Stimulated activated effector memory CD8-positive, alpha-beta T cell treated with anti-CD3 and anti-CD28 coated beads, Interleukin-12 subunit alpha, Interleukin-12 subunit beta, amount 100 ng/mL, for 72 hours (primary cell): ENCODE measurements around the gene CDK8.

Experiments
- ATAC-seq: fragments of 150-1000 bp; cut with Tn5 transposase; 2 replicates; pipeline ENCODE4 v1.10.0; 2021
- DNase-seq, 2 donors: peaks; one replicate each; pipeline ENCODE4 v3.0.0; 2021 to 2022; ENCODE audit warnings: low spot score in 2 of 2
- H3K27ac Mint-ChIP-seq: one replicate; pipeline ENCODE4 v1.8.0; 2022; ENCODE audit warnings: mild to moderate bottlenecking, mixed read lengths
- H3K36me3 Mint-ChIP-seq: one replicate; pipeline ENCODE4 v1.8.0; 2022; ENCODE audit warnings: mild to moderate bottlenecking, mixed read lengths
- H3K4me1 Mint-ChIP-seq: one replicate; pipeline ENCODE4 v1.8.0; 2022; ENCODE audit warnings: mixed read lengths
- H3K4me3 Mint-ChIP-seq: one replicate; pipeline ENCODE4 v1.8.0; 2022; ENCODE audit warnings: mild to moderate bottlenecking, mixed read lengths
- H3K9me3 Mint-ChIP-seq: one replicate; pipeline ENCODE4 v1.8.0; 2022; ENCODE audit warnings: mixed read lengths

CDK8 gene

DNA sequence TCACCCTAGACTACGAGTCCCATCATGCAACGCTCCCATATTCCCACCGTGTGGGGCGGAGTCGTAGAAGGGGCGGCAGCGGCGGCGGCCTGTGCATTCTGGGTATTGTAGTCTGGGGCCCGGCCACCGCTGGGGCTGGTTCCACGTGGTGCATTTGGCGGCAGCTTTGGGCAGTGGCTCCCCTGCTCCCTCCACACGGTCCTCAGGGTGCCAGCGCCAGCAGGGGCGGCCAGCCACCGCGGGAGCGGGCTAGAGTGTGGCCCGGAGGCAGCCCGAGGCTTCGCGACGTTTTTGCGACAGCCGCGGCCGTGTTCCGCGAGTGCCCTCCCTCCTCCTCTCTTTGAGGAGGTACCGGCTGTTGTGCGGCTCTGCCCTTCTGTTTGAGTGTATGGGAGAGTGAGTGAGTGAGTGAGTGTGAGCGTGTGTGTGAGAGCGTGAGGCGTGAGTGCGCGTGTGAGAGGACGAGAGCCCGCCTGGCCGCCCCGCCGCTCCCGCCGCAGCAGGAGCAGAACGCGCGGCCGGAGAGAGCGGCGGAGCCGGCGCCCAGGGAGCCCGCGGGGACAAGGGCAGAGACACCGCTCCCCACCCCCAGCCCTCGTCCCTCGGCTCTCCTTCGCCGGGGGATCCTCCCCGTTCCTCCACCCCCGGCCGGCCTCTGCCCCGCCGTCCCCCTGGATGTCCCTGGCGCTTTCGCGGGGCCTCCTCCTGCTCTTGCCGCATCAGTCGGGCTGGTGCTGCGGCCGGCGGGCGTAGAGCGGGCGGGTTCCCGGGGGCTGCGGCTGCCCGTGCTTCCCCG is at the start of gene CDK8:
CDK8 (plus strand) TSS at position 343 of the 796 bp plus-strand sequence. CDS start 513 bp downstream, outside the sequence.
- H3K4me1 Mint-ChIP-seq: peaks cover 18% of the 10 kb centered on the region
- H3K9me3 Mint-ChIP-seq: no peaks in the 10 kb centered on the region
- peak within 1 kb of the TSS; percentile 83 for H3K4me3 Mint-ChIP-seq
- DNase-seq: peak; percentile 83 to 93
- H3K36me3 Mint-ChIP-seq: peaks cover 6% of the 10 kb centered on the region
- peak; percentile 93 for ATAC-seq
- peak within 1 kb of the TSS; percentile 90 for H3K27ac Mint-ChIP-seq

DNA sequence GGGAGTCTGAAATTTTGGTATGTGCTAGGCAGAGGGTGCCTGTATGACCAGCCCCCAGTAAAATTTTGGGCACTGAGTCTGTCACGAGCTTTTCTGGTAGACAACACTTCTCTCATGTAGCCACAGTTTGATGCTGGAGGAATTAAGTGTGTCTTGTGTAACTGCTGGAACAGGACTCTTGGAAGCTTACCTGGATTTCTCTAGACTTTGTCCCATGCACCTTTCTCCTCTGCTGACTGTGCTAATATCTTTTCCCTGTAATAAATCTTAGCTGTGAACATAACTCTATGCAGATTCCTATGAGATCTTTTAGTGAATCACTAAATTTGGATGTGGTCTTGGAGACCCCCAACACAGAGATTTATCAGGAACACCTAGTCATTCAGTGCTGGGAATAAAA is 45.6 kb upstream of the CDK8 start:
- DNase-seq: no peak
- no peak overlapping the region for H3K4me3 Mint-ChIP-seq
- ATAC-seq: no peak
- peaks cover 12% of the 10 kb centered on the region for H3K4me1 Mint-ChIP-seq
- no peak overlapping the region for H3K27ac Mint-ChIP-seq
- no peaks in the 10 kb centered on the region for H3K9me3 Mint-ChIP-seq
- H3K36me3 Mint-ChIP-seq: peaks cover 74% of the 10 kb centered on the region

DNA sequence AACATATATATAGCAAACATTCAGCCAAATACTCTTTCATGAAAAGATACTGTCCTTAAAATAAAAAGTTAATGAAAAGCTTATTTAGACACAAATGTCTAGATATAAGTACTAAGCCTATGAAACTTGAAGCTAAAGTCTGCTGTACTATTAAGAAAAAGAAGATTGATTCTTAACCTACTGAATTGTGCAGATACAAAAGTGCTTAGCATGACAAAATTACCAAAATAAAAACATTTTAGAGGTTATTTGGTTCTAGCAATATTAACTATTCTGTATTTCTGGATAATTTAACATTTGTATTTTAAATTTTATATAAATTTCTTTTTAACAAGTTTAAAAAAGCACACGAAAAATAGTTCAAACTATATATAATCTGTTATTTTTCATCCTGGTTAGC is 40.6 kb upstream of the CDK8 start:
- no peak for ATAC-seq
- H3K27ac Mint-ChIP-seq: no peak overlapping the region
- H3K36me3 Mint-ChIP-seq: peaks cover 100% of the 10 kb centered on the region
- no peak overlapping the region for H3K4me3 Mint-ChIP-seq
- H3K4me1 Mint-ChIP-seq: peaks cover 21% of the 10 kb centered on the region
- no peak for DNase-seq
- no peaks in the 10 kb centered on the region for H3K9me3 Mint-ChIP-seq

GRCh38 chr13:26213982-26214381 is 39.9 kb upstream of the CDK8 start:
- Mint-ChIP-seq H3K4me1 (peaks cover 21% of the 10 kb centered on the region), H3K36me3 (peaks cover 100% of the 10 kb centered on the region), H3K4me3 (no peak overlapping the region), H3K27ac (no peak overlapping the region), H3K9me3 (no peaks in the 10 kb centered on the region)
- DNase-seq: no peak
- ATAC-seq: no peak

GRCh38 chr13:26216042-26216441 is 37.9 kb upstream of the CDK8 start:
- Mint-ChIP-seq H3K27ac (no peak overlapping the region), H3K4me1 (peaks cover 36% of the 10 kb centered on the region), H3K9me3 (no peaks in the 10 kb centered on the region), H3K36me3 (peaks cover 95% of the 10 kb centered on the region), H3K4me3 (no peak overlapping the region)
- no peak for ATAC-seq
- DNase-seq: no peak

DNA sequence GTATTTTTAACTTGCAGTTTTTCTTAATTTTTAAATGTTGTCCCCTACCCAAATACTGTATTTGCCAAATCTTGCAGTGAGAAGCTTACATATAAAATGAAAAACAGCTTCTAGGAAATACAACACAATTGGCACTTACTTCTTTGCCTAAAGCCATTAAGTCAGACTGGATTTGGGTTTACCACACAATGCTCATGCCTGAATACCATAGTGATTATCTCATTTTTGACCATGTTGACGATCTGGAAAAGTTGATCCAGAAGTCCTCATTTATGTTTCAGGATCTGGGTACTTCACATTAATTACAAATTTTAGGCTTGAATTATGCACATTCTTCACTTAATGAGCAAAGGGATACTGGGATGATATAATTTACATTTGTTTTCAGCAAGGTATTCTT is 34.2 kb upstream of the CDK8 start:
- ATAC-seq (no peak), DNase-seq (no peak)
- Mint-ChIP-seq H3K36me3 (peaks cover 75% of the 10 kb centered on the region), H3K9me3 (no peaks in the 10 kb centered on the region), H3K4me1 (peaks cover 43% of the 10 kb centered on the region), H3K27ac (peak overlapping the region; percentile 96), H3K4me3 (peak overlapping the region; percentile 91)

GRCh38 chr13:26220575-26220974 is 33.4 kb upstream of the CDK8 start:
- ATAC-seq (no peak), DNase-seq (no peak)
- H3K36me3 Mint-ChIP-seq: peaks cover 66% of the 10 kb centered on the region
- H3K4me1 Mint-ChIP-seq: peaks cover 36% of the 10 kb centered on the region
- peak overlapping the region; percentile 96 for H3K27ac Mint-ChIP-seq
- no peaks in the 10 kb centered on the region for H3K9me3 Mint-ChIP-seq
- H3K4me3 Mint-ChIP-seq: peak overlapping the region; percentile 91

GRCh38 chr13:26221399-26221720 is 32.6 kb upstream of the CDK8 start:
- DNase-seq (no peak), ATAC-seq (peak; percentile 8)
- peaks cover 36% of the 10 kb centered on the region for H3K4me1 Mint-ChIP-seq
- peaks cover 58% of the 10 kb centered on the region for H3K36me3 Mint-ChIP-seq
- peak overlapping the region; percentile 96 for H3K27ac Mint-ChIP-seq
- H3K9me3 Mint-ChIP-seq: no peaks in the 10 kb centered on the region
- peak overlapping the region; percentile 91 for H3K4me3 Mint-ChIP-seq

DNA sequence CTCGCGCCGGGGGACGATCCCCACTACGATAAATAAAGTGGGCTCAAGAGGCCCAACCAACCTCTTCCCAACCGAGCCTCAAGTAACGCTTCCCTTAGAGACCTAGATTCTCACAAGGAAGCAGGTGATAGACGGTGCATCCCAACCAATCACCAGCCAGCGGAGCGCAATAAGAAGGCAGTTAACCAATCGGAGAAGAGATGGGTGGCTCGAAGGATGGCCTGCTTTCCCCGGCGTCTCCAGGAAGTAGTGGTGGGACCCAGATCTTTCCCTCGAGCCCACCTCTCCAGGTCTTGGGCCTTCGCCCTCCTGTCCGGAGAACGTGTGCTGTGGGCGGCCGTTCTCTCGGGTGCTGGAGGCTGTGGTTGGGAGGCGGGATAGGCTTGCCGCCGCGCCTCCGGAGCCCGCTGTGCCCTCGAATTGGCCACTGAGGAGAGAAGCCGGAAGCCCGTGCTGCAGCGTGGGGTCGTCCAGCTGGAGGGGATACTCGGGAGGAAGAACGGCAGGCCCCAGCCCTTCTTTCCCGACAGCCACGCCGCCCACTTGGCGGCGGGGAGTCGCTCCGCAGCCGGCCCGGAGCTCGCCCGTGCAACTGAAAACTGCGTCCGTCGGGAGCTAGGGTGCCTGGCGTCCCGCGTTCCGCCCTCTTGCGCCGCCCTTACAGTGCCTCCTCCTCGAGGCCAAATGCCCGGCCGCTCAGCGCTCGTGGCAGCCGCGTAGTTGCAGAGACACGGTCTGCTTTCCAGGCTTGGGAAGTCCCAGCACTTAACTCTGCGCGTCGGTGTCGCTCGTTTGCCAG is 32.0 kb upstream of the CDK8 start, which contains the start of gene RNF6:
RNF6 (minus strand) TSS at position 594 of the 799 bp plus-strand sequence. CDS start 2,665 bp downstream, outside the sequence.
- H3K4me3 Mint-ChIP-seq: peak within 1 kb of the TSS; percentile 91
- no peaks in the 10 kb centered on the region for H3K9me3 Mint-ChIP-seq
- peak; percentile 97 for ATAC-seq
- peaks cover 36% of the 10 kb centered on the region for H3K4me1 Mint-ChIP-seq
- DNase-seq: peak; percentile 81 to 93
- peaks cover 53% of the 10 kb centered on the region for H3K36me3 Mint-ChIP-seq
- H3K27ac Mint-ChIP-seq: peak within 1 kb of the TSS; percentile 96

DNA sequence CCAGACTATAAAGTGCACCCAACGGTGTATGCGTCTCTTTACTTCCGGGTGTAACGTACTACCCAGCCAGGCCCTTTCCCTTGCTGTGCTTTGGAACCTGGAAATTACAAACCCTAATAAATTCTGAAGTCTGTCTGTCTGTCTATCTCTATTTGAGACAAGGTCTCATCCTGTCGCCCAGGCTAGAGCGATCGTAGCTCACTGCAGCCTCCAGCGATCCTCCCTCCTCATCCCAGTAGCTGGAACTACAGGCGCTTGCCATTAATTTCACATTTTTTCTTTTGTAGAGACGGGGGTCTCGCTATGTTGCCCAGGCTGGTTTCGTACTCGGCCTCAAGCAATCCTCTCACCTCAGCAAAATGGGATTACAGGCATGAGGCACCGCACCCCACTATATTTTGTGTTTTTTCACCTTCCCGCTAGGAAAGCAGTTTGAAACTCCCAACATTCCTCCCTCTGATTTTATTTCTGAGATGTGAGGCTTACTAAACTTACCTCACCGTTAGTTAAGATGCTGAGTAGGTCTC is 31.3 kb upstream of the CDK8 start:
- Mint-ChIP-seq H3K4me1 (peaks cover 36% of the 10 kb centered on the region), H3K9me3 (no peaks in the 10 kb centered on the region), H3K27ac (peak overlapping the region; percentile 96), H3K36me3 (peaks cover 46% of the 10 kb centered on the region), H3K4me3 (peak overlapping the region; percentile 91)
- peak; percentile 67 for ATAC-seq
- no peak for DNase-seq

- Mint-ChIP-seq H3K9me3 (no peaks in the 10 kb centered on the region), H3K4me3 (no peak overlapping the region), H3K27ac (no peak overlapping the region), H3K4me1 (peaks cover 21% of the 10 kb centered on the region), H3K36me3 (peaks cover 16% of the 10 kb centered on the region)
- ATAC-seq: no peak
- DNase-seq: no peak
Observed at GRCh38 chr13:26225896-26226617, 27.9 kb upstream of the CDK8 start.

- peaks cover 12% of the 10 kb centered on the region for H3K4me1 Mint-ChIP-seq
- ATAC-seq (no peak), DNase-seq (no peak)
- no peak overlapping the region for H3K4me3 Mint-ChIP-seq
- no peak overlapping the region for H3K27ac Mint-ChIP-seq
- H3K36me3 Mint-ChIP-seq: peaks cover 5% of the 10 kb centered on the region
- no peaks in the 10 kb centered on the region for H3K9me3 Mint-ChIP-seq
Observed at GRCh38 chr13:26227166-26227971, 26.6 kb upstream of the CDK8 start.

- no peaks in the 10 kb centered on the region for H3K36me3 Mint-ChIP-seq
- no peaks in the 10 kb centered on the region for H3K9me3 Mint-ChIP-seq
- DNase-seq (no peak), ATAC-seq (no peak)
- H3K27ac Mint-ChIP-seq: no peak overlapping the region
- H3K4me3 Mint-ChIP-seq: no peak overlapping the region
- peaks cover 5% of the 10 kb centered on the region for H3K4me1 Mint-ChIP-seq
Observed at GRCh38 chr13:26228096-26228495, 25.8 kb upstream of the CDK8 start.

GRCh38 chr13:26229080-26229615 is 24.8 kb upstream of the CDK8 start:
- no peaks in the 10 kb centered on the region for H3K36me3 Mint-ChIP-seq
- no peak overlapping the region for H3K4me3 Mint-ChIP-seq
- no peaks in the 10 kb centered on the region for H3K4me1 Mint-ChIP-seq
- ATAC-seq (no peak), DNase-seq (no peak)
- H3K9me3 Mint-ChIP-seq: no peaks in the 10 kb centered on the region
- H3K27ac Mint-ChIP-seq: no peak overlapping the region
